ENCODE measurements around the gene NXPH2. TPM values are rescaled to one million over a fixed set of nuclear protein-coding genes. Genes with fewer than 3 reads are reported as not detected.

The NXPH2 gene
- total and polyA plus RNA-seq, 10 donors, result not detected

DNA sequence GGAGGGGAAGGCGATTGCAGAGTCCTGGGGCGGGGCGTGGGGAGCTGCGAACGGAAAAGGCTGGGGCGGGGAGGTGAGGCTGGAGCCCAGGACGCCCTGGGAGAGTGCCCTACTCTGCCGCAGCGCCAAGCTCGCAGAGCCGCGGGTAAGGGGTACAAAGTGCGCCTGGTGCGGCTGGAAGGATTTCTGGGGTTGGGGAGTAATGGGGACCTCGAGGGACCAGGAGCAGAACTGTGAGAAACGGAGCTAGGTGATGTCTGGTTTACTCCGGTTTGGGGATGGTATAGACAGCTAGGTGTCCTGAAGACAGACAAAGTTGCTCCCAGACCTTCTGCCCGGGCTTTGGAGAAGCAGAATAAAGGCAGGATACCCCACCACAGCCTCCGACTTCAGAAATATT is 718 bp upstream of the NXPH2 start:
- Histone ChIP-seq H3K9me3 (no peaks in the 10 kb centered on the region), H3K27ac (no peak overlapping the region), H3K36me3 (no peaks in the 10 kb centered on the region), H3K4me1 (peaks cover 0 to 19% (median 14%) of the 10 kb centered on the region in 6 donors), H3K4me3 (no peak overlapping the region), H3K27me3 (replicated peaks in 1 of 7) (peaks cover 0 to 62% (median 46%) of the 10 kb centered on the region in 7 donors)
- intact Hi-C loops (cut with DNase I; ENCODE audit: low total_unique reads), result loop anchor here (10.0 kb wide), 1 partner anchor 876 kb away; no protein-coding TSS in a partner anchor
- 6 to 48% (median 27%) methylated on average over 19 of the region's 19 CpGs for WGBS, 5 donors
- TF ChIP-seq POLR2AphosphoS5 (IDR thresholded peaks at IDR 0.05), result no peak
- TF ChIP-seq, protein P1, sequence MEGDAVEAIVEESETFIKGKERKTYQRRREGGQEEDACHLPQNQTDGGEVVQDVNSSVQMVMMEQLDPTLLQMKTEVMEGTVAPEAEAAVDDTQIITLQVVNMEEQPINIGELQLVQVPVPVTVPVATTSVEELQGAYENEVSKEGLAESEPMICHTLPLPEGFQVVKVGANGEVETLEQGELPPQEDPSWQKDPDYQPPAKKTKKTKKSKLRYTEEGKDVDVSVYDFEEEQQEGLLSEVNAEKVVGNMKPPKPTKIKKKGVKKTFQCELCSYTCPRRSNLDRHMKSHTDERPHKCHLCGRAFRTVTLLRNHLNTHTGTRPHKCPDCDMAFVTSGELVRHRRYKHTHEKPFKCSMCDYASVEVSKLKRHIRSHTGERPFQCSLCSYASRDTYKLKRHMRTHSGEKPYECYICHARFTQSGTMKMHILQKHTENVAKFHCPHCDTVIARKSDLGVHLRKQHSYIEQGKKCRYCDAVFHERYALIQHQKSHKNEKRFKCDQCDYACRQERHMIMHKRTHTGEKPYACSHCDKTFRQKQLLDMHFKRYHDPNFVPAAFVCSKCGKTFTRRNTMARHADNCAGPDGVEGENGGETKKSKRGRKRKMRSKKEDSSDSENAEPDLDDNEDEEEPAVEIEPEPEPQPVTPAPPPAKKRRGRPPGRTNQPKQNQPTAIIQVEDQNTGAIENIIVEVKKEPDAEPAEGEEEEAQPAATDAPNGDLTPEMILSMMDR (IDR thresholded peaks at IDR 0.05 in 8 of 11, conservative IDR thresholded peaks at IDR 0.05 in 3 of 11), result no peak
- DNase-seq, result no peak

DNA sequence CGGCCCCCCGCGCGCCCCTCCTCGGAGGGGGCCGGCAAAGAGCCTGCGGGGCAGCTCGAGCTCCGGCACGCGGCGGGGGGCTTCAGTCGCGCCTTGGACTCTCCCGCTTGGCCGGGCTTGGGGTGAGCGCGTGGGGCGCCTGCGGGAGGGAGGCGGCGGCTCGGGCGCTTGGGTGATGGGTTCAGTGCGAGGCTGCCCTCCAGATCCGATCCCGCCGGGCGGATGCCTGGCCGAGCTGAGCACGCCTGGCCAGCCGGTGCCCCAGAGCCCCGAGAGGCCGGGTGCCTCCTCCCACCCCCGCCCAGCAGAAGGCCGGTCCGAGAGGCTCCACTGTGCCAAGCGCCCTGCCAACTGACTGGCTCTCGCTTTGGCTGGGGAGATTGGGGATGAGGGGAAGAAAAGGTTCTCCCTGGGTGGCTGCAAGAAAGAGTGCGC is 273 bp upstream of the NXPH2 start:
- Histone ChIP-seq H3K36me3 (no peaks in the 10 kb centered on the region), H3K4me3 (peak overlapping the region in 7 of 8 donors; percentile 0 to 48 (median 14)), H3K4me1 (peaks cover 0 to 19% (median 14%) of the 10 kb centered on the region in 6 donors), H3K27me3 (replicated peaks in 1 of 7) (peaks cover 0 to 65% (median 46%) of the 10 kb centered on the region in 7 donors), H3K27ac (no peak overlapping the region), H3K9me3 (no peaks in the 10 kb centered on the region)
- TF ChIP-seq POLR2A (IDR thresholded peaks at IDR 0.05) (no peak), POLR2AphosphoS5 (IDR thresholded peaks at IDR 0.05) (no peak)
- DNase-seq, result no peak
- intact Hi-C loops (cut with DNase I; ENCODE audit: low total_unique reads), result loop anchor here (10.0 kb wide), 1 partner anchor 876 kb away; no protein-coding TSS in a partner anchor
- 2 to 12% (median 9%) methylated on average over 19 to 40 of the region's 40 CpGs for WGBS, 5 donors

DNA sequence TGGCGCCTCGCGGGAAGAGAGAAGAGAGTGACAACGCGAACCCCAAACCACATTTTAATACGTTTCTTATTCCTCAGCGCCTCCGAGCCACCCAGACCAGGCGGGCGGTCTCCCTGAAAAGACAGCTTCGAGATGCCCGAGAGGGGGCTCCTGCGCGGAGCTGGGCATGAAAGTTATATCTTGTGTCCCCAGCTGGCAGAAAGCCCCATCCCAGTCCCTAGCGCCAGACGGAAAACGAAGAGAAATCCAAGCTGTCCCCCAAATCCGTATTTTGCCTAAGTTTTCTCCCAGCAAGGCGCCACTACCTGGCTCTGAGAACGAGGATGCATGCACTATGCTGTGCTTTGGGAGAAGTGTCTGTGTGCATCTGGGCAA is 797 bp downstream of the NXPH2 start:
- TF ChIP-seq POLR2AphosphoS5 (IDR thresholded peaks at IDR 0.05), result no peak
- no peak for TF ChIP-seq POLR2A (IDR thresholded peaks at IDR 0.05)
- TF ChIP-seq, protein P1 (IDR thresholded peaks at IDR 0.05 in 8 of 11, conservative IDR thresholded peaks at IDR 0.05 in 3 of 11), result no peak
- Histone ChIP-seq H3K36me3 (no peaks in the 10 kb centered on the region), H3K4me1 (peaks cover 0 to 19% (median 14%) of the 10 kb centered on the region in 6 donors), H3K27ac (no peak overlapping the region), H3K27me3 (replicated peaks in 1 of 7) (peaks cover 0 to 69% (median 49%) of the 10 kb centered on the region in 7 donors), H3K4me3 (peak overlapping the region in 2 of 8 donors; percentile 20 to 48), H3K9me3 (no peaks in the 10 kb centered on the region)
- 0 to 7% (median 2%) methylated on average over 20 of the region's 20 CpGs for WGBS, 5 donors
- no peak for DNase-seq
- intact Hi-C loops (cut with DNase I; ENCODE audit: low total_unique reads), result no loop called here

DNA sequence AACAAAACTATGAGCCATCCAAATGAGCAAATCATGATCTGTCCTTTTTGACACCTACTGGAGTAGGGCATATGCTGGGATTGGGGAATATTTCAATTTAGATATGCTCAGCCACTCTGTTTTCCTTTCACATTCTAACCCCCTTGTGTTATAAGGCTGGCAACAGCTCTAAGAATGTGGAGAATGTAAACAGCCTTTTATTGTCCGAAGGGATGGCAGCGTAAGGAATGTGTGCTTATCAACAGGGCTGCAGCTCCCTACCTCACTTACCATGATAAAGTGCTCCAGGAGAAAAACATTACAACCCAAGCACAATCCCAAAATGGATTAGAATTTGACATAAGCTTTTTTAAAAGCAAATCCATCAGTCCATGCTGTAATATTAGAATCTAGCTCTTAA is 2.2 kb downstream of the NXPH2 start:
- H3K36me3 ChIP-seq, result no peaks in the 10 kb centered on the region
- no peaks in the 10 kb centered on the region for H3K9me3 ChIP-seq
- WGBS, 5 donors, result 52 to 93% (median 59%) methylated on average over 2 of the region's 2 CpGs
- peaks cover 0 to 73% (median 49%) of the 10 kb centered on the region in 7 donors for H3K27me3 ChIP-seq (replicated peaks in 1 of 7)
- DNase-seq, result no peak
- no peak for TF ChIP-seq POLR2A (IDR thresholded peaks at IDR 0.05)
- TF ChIP-seq POLR2AphosphoS5 (IDR thresholded peaks at IDR 0.05), result no peak
- TF ChIP-seq, protein P1 (IDR thresholded peaks at IDR 0.05 in 8 of 11, conservative IDR thresholded peaks at IDR 0.05 in 3 of 11), result no peak
- H3K4me3 ChIP-seq, result no peak overlapping the region
- no peak overlapping the region for H3K27ac ChIP-seq
- intact Hi-C loops (cut with DNase I; ENCODE audit: low total_unique reads), result no loop called here
- peaks cover 0 to 19% (median 14%) of the 10 kb centered on the region in 6 donors for H3K4me1 ChIP-seq

All from spleen (tissue), 11 donors.